Stomach smooth muscle (tissue), 2 donors: ENCODE results near the gene CDK14.
A peak's percentile ranks its signal among the peaks of the same experiment; 100 is the strongest.

Source experiments
- H3K27ac ChIP-seq: one replicate; pipeline ENCODE4 v1.7.0; 2013; ENCODE audit warnings: mild to moderate bottlenecking, low read length, inconsistent platforms
- H3K27me3 ChIP-seq, 2 donors: one replicate each; pipeline ENCODE4 v1.7.0; 2013; ENCODE audit warnings: low read length in 2 of 2; ENCODE audit not compliant: insufficient read depth in 2 of 2, control insufficient read depth in 1 of 2
- H3K36me3 ChIP-seq, 2 donors: one replicate each; pipeline ENCODE4 v1.7.0; 2013; ENCODE audit warnings: low read length in 2 of 2; ENCODE audit not compliant: control insufficient read depth in 2 of 2, insufficient read depth in 2 of 2
- H3K4me1 ChIP-seq: one replicate; pipeline ENCODE4 v1.7.0; 2013; ENCODE audit warnings: low read length; ENCODE audit not compliant: control insufficient read depth, insufficient read depth
- H3K4me3 ChIP-seq, 2 donors: one replicate each; pipeline ENCODE4 v1.7.0; 2013; ENCODE audit warnings: low read length in 2 of 2
- H3K9ac ChIP-seq, 2 donors: one replicate each; pipeline ENCODE4 v1.7.0; 2013; ENCODE audit warnings: low read length in 2 of 2, mild to moderate bottlenecking in 1 of 2
- H3K9me3 ChIP-seq, 2 donors: one replicate each; pipeline ENCODE4 v1.7.0; 2013; ENCODE audit warnings: low read length in 2 of 2; ENCODE audit not compliant: control insufficient read depth in 2 of 2
- donor health status: healthy.
- donor health status: Pancreatic carcinoma.

CDK14 gene

DNA sequence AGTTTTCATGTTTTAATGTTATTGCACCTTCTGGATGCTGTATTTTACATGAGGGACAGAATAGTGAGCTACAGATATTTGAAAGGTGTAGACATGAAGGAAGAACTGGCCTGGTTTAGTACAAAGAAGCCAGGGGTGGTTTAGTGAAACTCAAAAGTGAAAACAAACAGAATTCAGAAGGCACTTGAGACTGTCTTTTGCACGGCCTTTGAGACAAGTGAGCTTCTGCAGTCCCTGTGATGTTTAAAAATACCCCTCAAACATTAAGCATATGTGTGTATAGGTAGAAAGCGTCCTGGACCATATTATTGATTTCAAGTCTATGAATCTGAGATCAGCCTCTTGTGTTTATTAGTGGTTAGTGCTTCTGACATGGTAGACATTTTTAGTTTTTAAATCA is 118.9 kb downstream of the CDK14 start:
- H3K9me3 ChIP-seq: no peaks in the 10 kb centered on the region
- H3K4me3 ChIP-seq: no peak overlapping the region
- H3K9ac ChIP-seq: no peak overlapping the region
- H3K27me3 ChIP-seq: no peaks in the 10 kb centered on the region
- peak overlapping the region; percentile 37 for H3K27ac ChIP-seq
- H3K4me1 ChIP-seq: peaks cover 2% of the 10 kb centered on the region
- H3K36me3 ChIP-seq: no peaks in the 10 kb centered on the region

DNA sequence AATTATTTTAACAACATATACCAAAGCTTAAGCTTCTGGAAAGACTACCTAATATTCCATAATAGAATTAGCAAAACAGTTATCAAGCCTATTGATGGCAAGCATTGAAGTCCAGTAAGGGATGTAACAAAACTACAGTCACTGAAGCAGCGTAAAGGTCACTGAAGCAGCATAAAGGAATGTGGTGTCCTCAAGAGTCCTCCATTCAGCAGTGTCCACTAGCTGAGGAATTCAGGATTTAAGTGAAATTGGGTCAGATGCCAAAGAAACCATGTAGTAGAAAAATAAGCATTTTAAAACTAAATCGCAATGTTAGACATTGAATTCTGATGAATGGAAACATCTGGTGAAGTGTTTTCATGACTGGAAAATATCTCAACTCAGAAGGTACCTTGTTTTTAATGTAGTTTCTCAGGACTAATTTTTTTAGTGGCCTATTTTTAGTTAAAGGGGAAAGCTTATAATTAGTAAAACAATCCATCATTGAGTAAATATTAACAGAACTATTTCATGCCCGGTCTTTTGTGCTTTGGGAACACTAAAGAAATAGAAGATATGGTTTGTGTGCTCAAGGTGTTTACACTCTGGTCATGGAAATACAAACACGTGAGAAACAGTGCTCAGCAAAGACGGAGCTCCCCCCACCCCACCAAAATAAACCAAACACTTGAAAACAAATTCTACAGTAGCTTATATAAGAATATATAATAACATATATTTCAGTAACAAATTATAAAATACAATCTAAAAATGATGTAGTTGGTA is 121.4 kb downstream of the CDK14 start:
- Histone ChIP-seq H3K27me3 (no peaks in the 10 kb centered on the region), H3K9ac (no peak overlapping the region), H3K4me1 (peaks cover 7% of the 10 kb centered on the region), H3K36me3 (no peaks in the 10 kb centered on the region), H3K27ac (no peak overlapping the region), H3K4me3 (no peak overlapping the region), H3K9me3 (no peaks in the 10 kb centered on the region)

DNA sequence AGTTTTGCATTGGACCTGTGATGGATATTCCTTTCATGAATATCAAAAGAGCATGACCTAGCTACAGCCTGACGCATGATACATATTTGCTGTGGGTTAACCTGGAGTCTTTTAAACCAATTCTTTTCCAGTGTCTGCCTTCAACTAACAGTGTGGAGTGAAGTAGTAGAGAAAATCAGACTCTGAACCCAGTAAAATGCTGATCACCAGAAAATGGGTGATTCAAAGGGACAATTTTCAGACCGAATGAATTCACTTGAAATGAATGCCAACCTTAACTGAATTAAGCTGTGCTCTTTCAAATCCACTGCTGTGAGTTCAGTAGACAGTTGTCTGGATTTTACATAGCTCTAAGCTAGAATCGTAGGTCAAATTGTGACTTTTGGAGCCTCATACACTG is 123.0 kb downstream of the CDK14 start:
- H3K9me3 ChIP-seq: no peaks in the 10 kb centered on the region
- no peaks in the 10 kb centered on the region for H3K27me3 ChIP-seq
- H3K9ac ChIP-seq: no peak overlapping the region
- H3K4me3 ChIP-seq: no peak overlapping the region
- no peak overlapping the region for H3K27ac ChIP-seq
- H3K36me3 ChIP-seq: no peaks in the 10 kb centered on the region
- H3K4me1 ChIP-seq: peaks cover 7% of the 10 kb centered on the region

DNA sequence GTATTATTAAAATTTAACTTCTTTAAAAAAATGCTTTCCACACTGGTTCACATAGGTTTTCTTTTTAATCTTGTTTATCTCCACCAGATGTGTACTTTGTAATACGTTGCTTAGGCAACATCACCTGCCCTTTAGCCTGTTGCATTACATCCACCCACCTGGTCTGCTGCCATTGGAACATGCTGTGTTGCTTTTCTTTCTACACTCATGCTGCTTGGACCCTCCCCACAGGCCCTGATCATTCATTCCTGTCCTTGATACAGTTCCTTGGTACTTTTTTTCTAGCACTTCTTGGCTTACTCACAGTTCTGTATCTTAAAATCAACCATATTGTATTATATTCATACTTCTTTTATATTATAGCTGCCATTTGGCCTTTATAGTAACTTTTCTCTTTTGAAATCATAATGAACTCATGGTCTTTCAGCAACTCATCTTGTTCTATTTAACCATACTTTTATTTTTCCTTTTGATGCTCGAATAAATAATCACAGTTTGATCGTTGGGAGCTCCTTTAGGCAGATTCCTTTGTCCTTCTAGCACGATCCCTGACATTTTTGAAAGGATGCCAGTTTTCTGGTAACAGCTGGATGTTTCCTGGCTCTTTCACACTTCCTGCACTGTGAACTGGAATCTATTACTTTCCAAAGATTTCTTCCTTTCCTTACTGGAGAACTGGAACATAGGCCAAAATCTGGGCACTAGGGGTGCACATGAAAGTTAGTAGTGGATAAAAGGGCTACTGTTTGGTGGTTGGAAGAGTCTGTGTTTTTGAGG is 125.1 kb downstream of the CDK14 start:
- Histone ChIP-seq H3K9ac (peak overlapping the region in 1 of 2 donors; percentile 12), H3K27me3 (no peaks in the 10 kb centered on the region), H3K4me1 (peaks cover 7% of the 10 kb centered on the region), H3K27ac (peak overlapping the region; percentile 32), H3K4me3 (peak overlapping the region; percentile 31 to 47), H3K36me3 (no peaks in the 10 kb centered on the region), H3K9me3 (no peaks in the 10 kb centered on the region)

DNA sequence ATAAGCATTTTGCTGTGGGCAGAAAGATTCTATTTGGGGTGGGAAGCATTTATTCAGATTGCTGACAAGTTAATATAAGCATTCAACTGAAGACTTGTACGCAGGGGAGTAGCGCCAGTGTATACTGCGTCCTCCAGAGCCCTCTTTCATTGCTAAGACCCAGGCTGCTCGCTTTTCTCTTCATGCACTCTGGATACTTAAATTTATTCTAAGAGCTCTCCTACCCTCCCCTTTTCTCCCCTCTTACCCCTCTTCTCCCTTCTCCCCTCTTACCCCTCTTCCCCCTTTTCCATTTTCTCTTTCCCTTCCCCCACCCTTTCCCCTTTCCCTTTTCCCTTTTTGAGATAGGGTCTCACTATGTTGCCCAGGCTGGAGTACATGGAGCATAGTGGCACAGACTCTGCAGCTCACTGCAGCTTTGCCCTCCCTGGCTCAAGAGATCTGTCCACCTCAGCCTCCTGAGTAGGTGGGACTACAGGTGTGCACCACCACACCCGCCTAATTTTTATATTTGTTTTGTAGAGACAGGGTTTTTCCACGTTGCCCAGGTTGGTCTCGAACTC is 125.8 kb downstream of the CDK14 start:
- peak overlapping the region in 1 of 2 donors; percentile 12 for H3K9ac ChIP-seq
- peaks cover 13% of the 10 kb centered on the region for H3K4me1 ChIP-seq
- H3K36me3 ChIP-seq: no peaks in the 10 kb centered on the region
- H3K4me3 ChIP-seq: peak overlapping the region; percentile 31 to 47
- H3K27ac ChIP-seq: peak overlapping the region; percentile 32
- no peaks in the 10 kb centered on the region for H3K27me3 ChIP-seq
- H3K9me3 ChIP-seq: no peaks in the 10 kb centered on the region

DNA sequence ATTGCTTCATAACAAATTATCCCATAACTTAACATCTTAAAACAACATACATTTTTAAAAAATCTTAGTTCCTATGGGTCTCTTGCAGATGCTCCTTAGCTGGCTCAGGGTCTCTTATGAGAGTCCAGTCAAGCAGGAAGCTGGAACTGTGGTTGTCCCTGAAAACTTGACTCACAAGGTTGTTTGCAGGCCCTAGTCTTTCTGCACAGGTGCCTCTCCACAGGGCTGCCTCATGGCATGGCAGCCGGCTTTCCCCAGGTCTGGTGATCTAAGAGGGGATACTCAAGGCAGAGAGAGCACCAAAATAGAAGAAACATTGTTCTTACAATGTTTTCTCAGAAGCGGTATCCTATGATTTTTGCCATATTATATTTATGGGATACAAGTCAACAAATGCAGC is 127.1 kb downstream of the CDK14 start:
- H3K4me3 ChIP-seq: no peak overlapping the region
- H3K36me3 ChIP-seq: no peaks in the 10 kb centered on the region
- H3K9me3 ChIP-seq: no peaks in the 10 kb centered on the region
- H3K9ac ChIP-seq: no peak overlapping the region
- H3K27ac ChIP-seq: no peak overlapping the region
- H3K27me3 ChIP-seq: no peaks in the 10 kb centered on the region
- H3K4me1 ChIP-seq: peaks cover 14% of the 10 kb centered on the region

DNA sequence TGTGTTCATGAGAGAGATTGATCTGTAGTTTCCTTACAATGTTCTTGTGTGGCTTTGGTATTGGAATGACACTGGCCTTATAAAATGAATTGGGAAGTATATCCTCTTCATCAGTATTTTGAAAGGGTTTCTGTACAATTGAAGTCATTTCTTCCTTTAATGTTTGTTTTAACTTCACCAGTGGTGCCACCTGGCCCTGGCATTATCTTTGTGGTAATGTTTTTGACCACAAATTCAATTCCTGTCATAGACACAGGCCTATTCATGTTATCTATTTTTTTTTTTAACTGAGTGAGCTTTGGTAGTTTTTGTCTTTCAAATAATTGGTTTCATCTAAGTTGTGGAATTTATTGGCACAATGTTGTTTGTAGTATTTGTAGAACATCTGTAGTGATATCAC is 127.7 kb downstream of the CDK14 start:
- Histone ChIP-seq H3K27me3 (no peaks in the 10 kb centered on the region), H3K9me3 (no peaks in the 10 kb centered on the region), H3K4me1 (peaks cover 14% of the 10 kb centered on the region), H3K9ac (no peak overlapping the region), H3K4me3 (no peak overlapping the region), H3K27ac (no peak overlapping the region), H3K36me3 (no peaks in the 10 kb centered on the region)

DNA sequence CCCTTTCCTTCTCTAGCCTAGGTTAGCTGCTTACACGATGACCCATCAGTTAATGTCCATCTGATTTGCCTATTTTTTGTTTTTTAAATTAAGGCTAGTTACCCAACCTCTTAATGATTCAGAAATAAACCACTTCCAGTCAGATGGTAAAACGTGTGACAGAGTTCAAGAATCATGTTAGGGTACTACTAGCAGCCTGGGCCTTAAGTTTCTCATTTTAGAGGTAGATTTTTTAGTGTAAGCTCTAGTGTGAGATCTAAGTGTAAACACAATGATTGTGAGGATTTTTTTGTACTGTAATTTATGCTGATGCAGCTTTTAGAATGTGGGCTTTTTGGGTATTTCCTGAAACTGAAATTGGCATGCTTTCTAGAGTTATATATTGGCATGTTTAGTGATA is 130.0 kb downstream of the CDK14 start:
- Histone ChIP-seq H3K9me3 (no peaks in the 10 kb centered on the region), H3K4me1 (peaks cover 14% of the 10 kb centered on the region), H3K27ac (peak overlapping the region; percentile 37), H3K36me3 (no peaks in the 10 kb centered on the region), H3K27me3 (no peaks in the 10 kb centered on the region), H3K4me3 (no peak overlapping the region), H3K9ac (no peak overlapping the region)

DNA sequence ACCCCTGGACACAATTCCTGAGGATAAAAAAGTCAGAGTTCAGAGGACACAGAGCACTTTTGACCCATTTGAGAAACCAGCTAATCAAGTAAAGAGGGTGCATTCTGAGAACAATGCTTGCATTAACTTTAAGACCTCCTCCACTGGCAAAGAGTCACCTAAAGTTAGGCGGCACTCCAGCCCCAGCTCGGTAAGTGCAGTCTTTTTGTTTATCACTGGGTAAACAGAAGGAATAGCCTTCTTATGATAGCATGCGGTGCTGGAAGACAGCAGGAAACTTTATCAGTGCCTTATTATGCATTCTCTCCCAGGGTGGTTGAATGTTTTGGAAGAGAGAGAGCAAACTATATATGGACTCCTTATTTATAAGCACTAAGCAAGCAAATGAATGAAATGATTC is 130.5 kb downstream of the CDK14 start:
- Histone ChIP-seq H3K4me3 (peak overlapping the region in 1 of 2 donors; percentile 30), H3K9ac (no peak overlapping the region), H3K36me3 (no peaks in the 10 kb centered on the region), H3K9me3 (no peaks in the 10 kb centered on the region), H3K4me1 (peaks cover 14% of the 10 kb centered on the region), H3K27ac (peak overlapping the region; percentile 37), H3K27me3 (no peaks in the 10 kb centered on the region)

DNA sequence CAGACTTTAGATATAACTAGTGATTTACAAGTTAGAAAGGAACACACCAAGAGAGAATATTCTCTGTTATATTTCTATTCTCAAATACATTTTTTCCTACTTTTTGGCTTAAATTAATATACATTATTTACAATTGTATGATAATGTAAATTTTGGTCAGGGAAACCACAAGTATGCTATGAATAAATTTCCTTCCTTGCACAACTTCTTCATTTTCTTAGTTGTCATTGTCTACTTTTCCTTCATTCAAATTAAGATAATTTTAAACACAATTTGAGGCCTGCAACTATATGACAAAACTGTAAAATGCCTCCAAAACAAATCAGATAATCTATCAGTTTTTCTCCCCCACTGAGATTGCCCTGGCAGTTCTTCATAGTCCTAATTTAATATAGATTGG is 131.3 kb downstream of the CDK14 start:
- H3K9ac ChIP-seq: no peak overlapping the region
- no peak overlapping the region for H3K27ac ChIP-seq
- peaks cover 10% of the 10 kb centered on the region for H3K4me1 ChIP-seq
- no peaks in the 10 kb centered on the region for H3K36me3 ChIP-seq
- no peaks in the 10 kb centered on the region for H3K27me3 ChIP-seq
- H3K9me3 ChIP-seq: no peaks in the 10 kb centered on the region
- no peak overlapping the region for H3K4me3 ChIP-seq

DNA sequence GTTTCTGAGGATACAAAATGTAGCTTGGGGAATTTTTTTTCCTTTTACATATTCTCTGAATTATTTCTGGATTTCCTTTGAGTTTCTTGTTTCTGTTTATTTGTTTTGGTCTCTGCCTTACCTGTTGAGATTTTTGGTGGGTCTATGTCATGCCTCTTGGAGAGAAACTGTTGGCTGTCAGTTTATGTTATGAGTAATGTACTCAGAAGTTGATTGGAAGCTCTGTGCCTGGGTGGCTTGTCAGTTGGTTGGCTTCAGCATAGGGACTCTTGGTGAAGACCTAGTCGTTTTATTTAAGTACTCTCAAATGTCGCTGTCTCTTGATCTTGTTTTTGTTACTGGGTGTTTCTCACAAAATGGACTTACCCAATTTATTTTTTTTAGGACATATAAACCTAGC is 132.4 kb downstream of the CDK14 start:
- H3K9ac ChIP-seq: no peak overlapping the region
- H3K27ac ChIP-seq: no peak overlapping the region
- H3K9me3 ChIP-seq: no peaks in the 10 kb centered on the region
- H3K4me1 ChIP-seq: peaks cover 10% of the 10 kb centered on the region
- no peak overlapping the region for H3K4me3 ChIP-seq
- H3K36me3 ChIP-seq: no peaks in the 10 kb centered on the region
- no peaks in the 10 kb centered on the region for H3K27me3 ChIP-seq
